Adrenal gland (tissue), 12 donors: Measurements from ENCODE around the gene CXCL6. TPM values are rescaled to one million over a fixed set of nuclear protein-coding genes. Genes with fewer than 3 reads are reported as not detected.

Experiments
- DNase-seq, 7 donors: peaks; one replicate each; pipeline ENCODE4 v3.0.0-alpha.2; 2019 to 2020
- H3K27ac ChIP-seq, 5 donors: fragments of 200-600 bp; sonication (generic) in 4 of 5; 1 replicate in 3 of 5; 2 replicates in 2 of 5; pipeline versions ENCODE4 v1.5.1 to v1.8.0; 2016 to 2020; ENCODE audit warnings: mild to moderate bottlenecking in 1 of 5
- H3K27me3 ChIP-seq: fragments of 200-600 bp; 2 replicates; pipeline ENCODE4 v1.8.0; 2021
- H3K36me3 ChIP-seq, 2 donors: fragments of 200-600 bp; replicated peaks in 1 of 2; 1 replicate in 1 of 2; 2 replicates in 1 of 2; pipeline versions ENCODE4 v1.5.1 to v1.8.0; 2018 to 2022
- H3K4me1 ChIP-seq, 2 donors: fragments of 200-600 bp; replicated peaks in 1 of 2; 1 replicate in 1 of 2; 2 replicates in 1 of 2; pipeline versions ENCODE4 v1.5.1 to v1.8.0; 2018 to 2021
- H3K4me3 ChIP-seq, 4 donors: fragments of 200-600 bp; sonication (generic) in 3 of 4; one replicate each; pipeline ENCODE4 v1.5.1; 2016 to 2018
- H3K9me3 ChIP-seq, 3 donors: fragments of 200-600 bp; sonication (generic) in 1 of 3; replicated peaks in 1 of 3; 1 replicate in 2 of 3; 2 replicates in 1 of 3; pipeline versions ENCODE4 v1.5.1 to v1.8.0; 2016 to 2021
- CTCF ChIP-seq, 6 experiments: fragments of 450-650 bp in 4 of 6; fragments of 200-600 bp in 2 of 6; sonication (generic) in 1 of 6; IDR thresholded peaks; 1 replicate in 5 of 6; 2 replicates in 1 of 6; pipeline versions ENCODE4 v1.5.1 to v1.8.0; 2016 to 2021; ENCODE audit warnings: antibody characterized with exemption in 6 of 6, mild to moderate bottlenecking in 2 of 6, moderate library complexity in 1 of 6
- POLR2A ChIP-seq, 2 donors: fragments of 450-650 bp; IDR thresholded peaks; one replicate each; pipeline ENCODE4 v1.6.1; 2017; ENCODE audit warnings: antibody characterized with exemption in 2 of 2, mild to moderate bottlenecking in 2 of 2, moderate library complexity in 1 of 2
- WGBS, 4 donors: extraction: QIAGEN DNeasy Blood & Tissue Kit in 2 of 4; methylation state at CpG; one replicate each; pipeline versions ENCODE4 v1.1.5 to v1.1.7; 2013 to 2017; 5-methylcytosine and 5-hydroxymethylcytosine counted together
- intact Hi-C, 2 donors: fragments of 100-400 bp; cut with DNase I; formaldehyde crosslinking; loops; one replicate each; pipeline versions ENCODE4 v1.14.1 to v1.15.0; 2022 to 2023
- polyA plus RNA-seq, 3 donors: library from polyadenylated mRNA; stranded (reverse); fragments of 200-250 nt in 2 of 3; fragments of 350-450 nt in 1 of 3; fragmentation: Illumina TruSeq in 1 of 3; extraction: RNeasy Lipid Tissue Mini Kit (QIAGEN cat#74804) in 1 of 3; gene quantifications; one replicate each; pipeline ENCODE4 v1.2.3, GENCODE V29; 2013 to 2014
- total RNA-seq, 9 donors: library from RNA; depleted of rRNA in 4 of 9; stranded (reverse); fragments of >200 nt in 4 of 9; fragments of 120-200 nt in 1 of 9; fragmentation: NEBNext Ultra II Directional in 1 of 9; extraction: Animal tissue kit (Norgen Biotek cat#: 25700) in 1 of 9; gene quantifications; one replicate each; pipeline versions ENCODE4 v1.1.0 to v1.2.4, GENCODE V29; 2013 to 2023
- donor health status: healthy with polysubstance abuse.
- donor health status: Bipolar disorder and iron deficiency.
- donor health status: DM: yes; HTN: yes; CAD: no.
- donor health status: DM: no; HTN: no; CAD: no.
- donor health status: DM: no; HTN: no; CAD: no.
- donor health status: DM: yes; HTN: yes; CAD: no.

CXCL6 gene
- total and polyA plus RNA-seq, 12 donors: 0.07 to 0.41 (median 0.16) TPM; not detected in 8

GRCh38 chr4:73864961-73865360 lies 28.5 kb downstream of the CXCL6 start:
- intact Hi-C loops: loop anchor here in 1 of 2 donors (10.0 kb wide), 1 partner anchor 200 kb away; no protein-coding TSS in a partner anchor
- Histone ChIP-seq H3K36me3 (no peaks in the 10 kb centered on the region), H3K9me3 (no peaks in the 10 kb centered on the region), H3K27me3 (peaks cover 4% of the 10 kb centered on the region), H3K4me1 (peaks cover 0 to 6% of the 10 kb centered on the region in 2 donors), H3K4me3 (no peak overlapping the region), H3K27ac (no peak overlapping the region)
- no peak for DNase-seq
- TF ChIP-seq CTCF (IDR thresholded peaks at IDR 0.05) (no peak), POLR2A (IDR thresholded peaks at IDR 0.05) (no peak)
- 74 to 80% (median 76%) methylated on average over 8 of the region's 8 CpGs for WGBS, 4 donors

- TF ChIP-seq POLR2A (IDR thresholded peaks at IDR 0.05) (no peak), CTCF (IDR thresholded peaks at IDR 0.05) (no peak)
- peaks cover 4% of the 10 kb centered on the region for H3K27me3 ChIP-seq
- 56 to 72% (median 64%) methylated on average over 5 of the region's 5 CpGs for WGBS, 4 donors
Observed at GRCh38 chr4:73865431-73866096, 29.1 kb downstream of the CXCL6 start.

GRCh38 chr4:73866246-73866645 lies 29.8 kb downstream of the CXCL6 start:
- H3K9me3 ChIP-seq: no peaks in the 10 kb centered on the region
- no peak overlapping the region for H3K4me3 ChIP-seq
- peaks cover 0 to 6% of the 10 kb centered on the region in 2 donors for H3K4me1 ChIP-seq
- intact Hi-C loops: loop anchor here in 1 of 2 donors (10.0 kb wide), 1 partner anchor 201 kb away; no protein-coding TSS in a partner anchor
- no peaks in the 10 kb centered on the region for H3K27me3 ChIP-seq
- WGBS, 4 donors: 25 to 36% (median 35%) methylated on average over 2 of the region's 2 CpGs
- TF ChIP-seq CTCF (IDR thresholded peaks at IDR 0.05) (no peak), POLR2A (IDR thresholded peaks at IDR 0.05) (no peak)
- no peak overlapping the region for H3K27ac ChIP-seq
- DNase-seq: no peak
- H3K36me3 ChIP-seq: no peaks in the 10 kb centered on the region

More at GRCh38 chr4:73865431-73866096, 29.1 kb downstream of the CXCL6 start:
- DNase-seq: no peak
- no peak overlapping the region for H3K4me3 ChIP-seq
- no peaks in the 10 kb centered on the region for H3K9me3 ChIP-seq
- no peak overlapping the region for H3K27ac ChIP-seq
- intact Hi-C loops: loop anchor here in 1 of 2 donors (10.0 kb wide), 1 partner anchor 201 kb away; no protein-coding TSS in a partner anchor
- peaks cover 0 to 6% of the 10 kb centered on the region in 2 donors for H3K4me1 ChIP-seq
- H3K36me3 ChIP-seq: no peaks in the 10 kb centered on the region

GRCh38 chr4:73867783-73868182 lies 31.3 kb downstream of the CXCL6 start:
- H3K27ac ChIP-seq: no peak overlapping the region
- no peak for TF ChIP-seq CTCF (IDR thresholded peaks at IDR 0.05)
- no peak for TF ChIP-seq POLR2A (IDR thresholded peaks at IDR 0.05)

More at GRCh38 chr4:73867783-73868182, 31.3 kb downstream of the CXCL6 start:
- no peaks in the 10 kb centered on the region for H3K9me3 ChIP-seq
- H3K36me3 ChIP-seq: no peaks in the 10 kb centered on the region
- 76 to 83% (median 81%) methylated on average over 2 to 3 of the region's 3 CpGs for WGBS, 4 donors
- DNase-seq: no peak
- H3K4me3 ChIP-seq: no peak overlapping the region
- H3K4me1 ChIP-seq: peaks cover 0 to 6% of the 10 kb centered on the region in 2 donors
- no peaks in the 10 kb centered on the region for H3K27me3 ChIP-seq
- intact Hi-C loops: loop anchor here in 1 of 2 donors (10.0 kb wide), 1 partner anchor 203 kb away; no protein-coding TSS in a partner anchor
